ENCODE measurements around the gene FGFBP1.

The FGFBP1 gene

DNA sequence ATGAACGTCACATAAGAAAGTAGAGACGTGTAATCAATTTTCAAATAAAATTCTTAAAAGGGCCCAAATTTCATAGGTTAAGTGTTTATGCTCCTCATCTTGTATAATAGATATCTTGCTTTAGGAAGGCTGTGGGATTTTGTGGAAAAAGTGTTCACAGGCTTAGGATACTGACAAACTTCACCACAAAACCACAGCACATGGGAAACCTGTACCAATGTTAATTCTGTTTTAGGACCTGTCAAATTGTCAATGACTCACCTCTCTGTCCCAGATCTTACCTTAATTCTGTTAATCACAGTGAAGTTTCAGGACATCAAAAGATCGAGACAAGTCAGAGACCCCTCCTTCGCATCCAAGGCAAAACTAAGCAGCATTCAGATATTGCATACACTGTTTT, 24.2 kb downstream of the FGFBP1 start:
- Histone ChIP-seq H3K4me1 (no peaks in the 10 kb centered on the region), H3K4me3 (ENCODE audit: low read depth, low read length) (no peak overlapping the region), H3K36me3 (no peaks in the 10 kb centered on the region), H3K9me3 (no peaks in the 10 kb centered on the region), H3K27me3 (peaks cover 4% of the 10 kb centered on the region)
- no peak for DNase-seq
- TF ChIP-seq, protein P1, sequence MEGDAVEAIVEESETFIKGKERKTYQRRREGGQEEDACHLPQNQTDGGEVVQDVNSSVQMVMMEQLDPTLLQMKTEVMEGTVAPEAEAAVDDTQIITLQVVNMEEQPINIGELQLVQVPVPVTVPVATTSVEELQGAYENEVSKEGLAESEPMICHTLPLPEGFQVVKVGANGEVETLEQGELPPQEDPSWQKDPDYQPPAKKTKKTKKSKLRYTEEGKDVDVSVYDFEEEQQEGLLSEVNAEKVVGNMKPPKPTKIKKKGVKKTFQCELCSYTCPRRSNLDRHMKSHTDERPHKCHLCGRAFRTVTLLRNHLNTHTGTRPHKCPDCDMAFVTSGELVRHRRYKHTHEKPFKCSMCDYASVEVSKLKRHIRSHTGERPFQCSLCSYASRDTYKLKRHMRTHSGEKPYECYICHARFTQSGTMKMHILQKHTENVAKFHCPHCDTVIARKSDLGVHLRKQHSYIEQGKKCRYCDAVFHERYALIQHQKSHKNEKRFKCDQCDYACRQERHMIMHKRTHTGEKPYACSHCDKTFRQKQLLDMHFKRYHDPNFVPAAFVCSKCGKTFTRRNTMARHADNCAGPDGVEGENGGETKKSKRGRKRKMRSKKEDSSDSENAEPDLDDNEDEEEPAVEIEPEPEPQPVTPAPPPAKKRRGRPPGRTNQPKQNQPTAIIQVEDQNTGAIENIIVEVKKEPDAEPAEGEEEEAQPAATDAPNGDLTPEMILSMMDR (IDR thresholded peaks at IDR 0.05; ENCODE audit: low read depth, low read length) = no peak

DNA sequence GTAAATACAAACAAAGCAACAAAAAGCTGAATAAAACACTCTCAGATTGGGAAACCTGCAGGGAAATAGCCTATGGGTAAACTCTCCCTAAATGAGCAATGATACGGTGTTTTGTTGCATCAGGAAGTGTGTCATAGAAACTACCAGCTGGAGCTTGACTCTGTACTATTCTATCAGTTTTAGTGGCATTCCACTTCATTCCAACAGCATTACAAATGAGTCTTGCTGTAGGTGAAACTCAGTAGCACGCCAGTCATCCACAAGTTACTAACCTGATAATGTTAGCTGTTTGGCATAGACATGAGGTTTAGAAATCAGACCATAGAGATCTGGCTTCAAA, 24.9 kb downstream of the FGFBP1 start:
- no peaks in the 10 kb centered on the region for H3K4me1 ChIP-seq

DNA sequence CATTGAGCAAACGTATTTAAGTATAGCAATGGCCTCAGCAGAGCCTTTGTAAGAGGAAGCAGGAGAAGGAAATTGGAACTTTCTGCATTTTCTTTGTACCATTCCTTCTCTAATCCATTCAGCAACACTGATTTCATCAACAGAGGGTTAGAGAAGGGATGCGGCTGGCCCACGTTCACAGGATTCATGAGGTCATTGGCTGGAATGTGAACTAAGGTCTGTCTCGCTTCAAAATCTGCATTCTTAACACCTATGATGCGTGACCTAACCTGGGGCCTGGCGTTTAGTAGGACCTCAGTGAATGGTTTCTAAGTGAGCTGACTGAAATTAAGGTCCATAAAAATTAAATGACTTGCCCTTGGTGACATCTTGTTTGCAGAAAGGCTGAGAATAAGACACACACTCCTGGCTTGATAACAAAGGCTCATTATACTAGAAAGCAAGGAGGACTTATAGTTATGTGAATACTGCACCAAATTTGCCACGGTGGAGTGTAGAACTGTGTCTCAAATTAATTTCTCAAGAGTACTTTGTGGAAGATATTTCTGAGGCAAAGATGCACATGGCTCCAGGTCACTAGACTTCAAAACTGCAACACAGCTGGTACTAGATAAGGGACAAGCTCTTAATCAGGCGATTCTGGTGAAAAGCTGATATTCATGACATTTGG, 25.4 kb downstream of the FGFBP1 start:
- no peak for DNase-seq
- H3K27me3 ChIP-seq = peaks cover 4% of the 10 kb centered on the region
- H3K4me1 ChIP-seq = no peaks in the 10 kb centered on the region
- TF ChIP-seq, protein P1 (IDR thresholded peaks at IDR 0.05; ENCODE audit: low read depth, low read length) = no peak
- no peaks in the 10 kb centered on the region for H3K36me3 ChIP-seq
- no peak overlapping the region for H3K4me3 ChIP-seq (ENCODE audit: low read depth, low read length)
- H3K9me3 ChIP-seq = no peaks in the 10 kb centered on the region

More for the DNA sequence above, 24.9 kb downstream of the FGFBP1 start:
- peaks cover 4% of the 10 kb centered on the region for H3K27me3 ChIP-seq
- H3K9me3 ChIP-seq = no peaks in the 10 kb centered on the region
- DNase-seq = no peak
- TF ChIP-seq, protein P1 (IDR thresholded peaks at IDR 0.05; ENCODE audit: low read depth, low read length) = no peak
- H3K4me3 ChIP-seq (ENCODE audit: low read depth, low read length) = no peak overlapping the region
- no peaks in the 10 kb centered on the region for H3K36me3 ChIP-seq

DNA sequence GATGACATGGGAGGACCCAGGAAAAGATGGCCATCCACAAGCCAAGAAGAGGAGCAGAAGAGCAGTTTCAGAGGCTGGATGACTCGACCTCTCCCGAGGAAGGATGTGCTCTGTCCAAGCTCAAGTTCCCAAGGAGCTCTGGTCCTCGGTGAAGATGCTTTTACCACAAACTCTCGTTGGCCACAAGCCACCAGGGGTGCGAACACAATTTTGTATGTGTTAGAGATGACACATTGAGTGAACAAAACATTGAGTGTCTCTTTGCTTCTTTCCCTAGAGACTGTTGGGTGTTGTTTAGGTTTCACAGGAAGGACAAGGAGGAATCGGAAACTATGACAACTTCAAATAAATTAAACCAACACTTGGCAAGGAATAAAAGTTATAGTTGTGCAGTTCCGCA, 26.3 kb downstream of the FGFBP1 start:
- no peak for DNase-seq
- no peaks in the 10 kb centered on the region for H3K9me3 ChIP-seq
- H3K4me3 ChIP-seq (ENCODE audit: low read depth, low read length) = no peak overlapping the region
- H3K4me1 ChIP-seq = no peaks in the 10 kb centered on the region
- H3K36me3 ChIP-seq = no peaks in the 10 kb centered on the region
- TF ChIP-seq, protein P1 (IDR thresholded peaks at IDR 0.05; ENCODE audit: low read depth, low read length) = no peak
- H3K27me3 ChIP-seq = peaks cover 4% of the 10 kb centered on the region

DNA sequence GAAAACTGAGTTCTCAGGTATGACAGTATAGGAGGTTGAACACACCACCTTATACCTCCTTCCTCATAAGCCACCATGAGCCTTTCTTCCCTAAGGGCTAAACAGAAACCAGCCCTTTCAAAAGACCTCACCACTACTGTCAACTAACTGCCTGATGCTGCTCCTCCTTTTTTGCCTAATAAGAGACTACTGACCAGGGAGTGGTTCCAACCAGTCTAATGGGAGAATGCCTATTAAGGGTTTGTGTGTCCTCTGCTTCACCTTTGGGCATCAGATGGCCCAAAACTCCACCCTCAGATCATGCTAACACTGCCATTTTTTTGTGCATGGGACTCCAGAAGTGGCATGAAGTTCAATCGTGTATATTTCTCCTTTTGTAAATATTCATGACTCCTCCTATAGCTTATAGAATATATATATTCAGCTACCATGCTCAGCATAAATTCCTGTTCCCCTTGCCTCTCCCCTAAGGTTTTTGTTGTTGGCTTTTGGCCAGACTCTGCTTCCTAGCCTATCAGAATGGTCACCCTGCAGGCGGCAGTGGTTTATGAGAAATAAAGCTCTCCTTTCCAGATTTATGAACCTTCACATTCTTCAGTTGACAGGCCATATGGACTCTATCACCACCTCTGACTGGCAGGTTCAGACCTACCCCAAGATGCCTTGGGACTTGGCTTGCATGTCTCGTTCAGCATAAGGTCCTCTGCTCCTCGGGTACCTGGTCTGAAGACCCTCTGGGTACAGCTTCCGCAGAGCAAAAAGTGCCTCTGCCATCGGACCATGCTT, 28.2 kb downstream of the FGFBP1 start:
- Histone ChIP-seq H3K9me3 (no peaks in the 10 kb centered on the region), H3K36me3 (no peaks in the 10 kb centered on the region), H3K27me3 (peaks cover 4% of the 10 kb centered on the region), H3K4me3 (ENCODE audit: low read depth, low read length) (no peak overlapping the region), H3K4me1 (no peaks in the 10 kb centered on the region)
- TF ChIP-seq, protein P1 (IDR thresholded peaks at IDR 0.05; ENCODE audit: low read depth, low read length) = no peak
- no peak for DNase-seq

DNA sequence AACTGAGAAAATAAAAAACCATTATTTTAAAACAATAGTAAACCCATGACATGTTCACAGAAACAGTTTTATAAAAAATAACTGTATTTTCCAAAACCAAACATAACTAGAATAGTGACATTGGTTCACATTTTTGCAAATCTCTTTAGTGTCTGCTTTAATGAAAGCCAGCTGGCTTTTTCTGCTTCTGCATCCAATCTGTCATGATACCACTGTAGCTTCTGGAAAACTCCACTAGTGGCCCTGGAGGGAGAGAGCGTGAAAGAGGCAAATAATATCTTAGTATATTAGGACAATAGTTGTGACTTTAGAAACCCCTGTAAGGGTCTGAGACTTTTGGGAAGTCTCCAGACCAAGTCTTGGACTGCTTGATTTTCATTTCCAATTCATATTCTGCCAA, 31.1 kb downstream of the FGFBP1 start:
- H3K27me3 ChIP-seq = no peaks in the 10 kb centered on the region; the same call in none of the 2 replicates
- no peak for DNase-seq
- H3K4me1 ChIP-seq = no peaks in the 10 kb centered on the region

More for the DNA sequence above, 31.1 kb downstream of the FGFBP1 start:
- Histone ChIP-seq H3K4me3 (ENCODE audit: low read depth, low read length) (no peak overlapping the region), H3K9me3 (no peaks in the 10 kb centered on the region), H3K36me3 (no peaks in the 10 kb centered on the region)
- TF ChIP-seq, protein P1 (IDR thresholded peaks at IDR 0.05; ENCODE audit: low read depth, low read length) = no peak
